ENCODE results near the gene PTGDR. TPM values are rescaled to one million over a fixed set of nuclear protein-coding genes. Genes with fewer than 3 reads are reported as not detected.

Gene PTGDR
- total RNA-seq, 1 experiment from 2014 or later: not detected

DNA sequence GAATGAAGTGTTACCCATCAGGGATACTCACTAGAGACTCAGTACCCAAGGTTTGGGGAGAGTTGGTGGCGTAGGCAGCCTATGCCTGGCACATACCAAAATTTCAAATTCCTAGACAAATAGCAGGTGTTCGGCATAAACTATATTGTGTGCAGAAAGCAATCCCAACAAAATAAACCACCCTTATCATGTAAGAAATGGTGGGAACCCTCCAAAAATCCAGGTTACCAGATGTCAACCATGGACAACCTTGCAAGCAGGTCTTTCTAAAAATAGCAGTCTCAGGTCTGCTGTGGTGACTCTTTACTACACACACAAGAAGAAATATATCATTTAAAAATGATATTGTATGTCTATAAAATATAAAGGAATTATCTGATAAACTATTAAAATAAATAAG is 28.9 kb downstream of the PTGDR start:
- TF ChIP-seq SP1 (IDR thresholded peaks at IDR 0.05; ENCODE audit: low read depth) (no peak), ZNF274 (IDR thresholded peaks at IDR 0.05; ENCODE audit: low read depth, low read length) (no peak), SIN3A (IDR thresholded peaks at IDR 0.05; ENCODE audit: low read depth) (no peak), MAX (IDR thresholded peaks at IDR 0.05) (no peak), EZH2phosphoT487 (IDR thresholded peaks at IDR 0.05; ENCODE audit: borderline replicate concordance) (no peak), EGR1 (IDR thresholded peaks at IDR 0.05; ENCODE audit: low read depth) (no peak), RAD21 (IDR thresholded peaks at IDR 0.05; ENCODE audit: low read depth) (no peak), TCF7L2 (IDR thresholded peaks at IDR 0.05; ENCODE audit: borderline replicate concordance, extremely low read depth, insufficient read depth, insufficient read length) (no peak), SRF (IDR thresholded peaks at IDR 0.05; ENCODE audit: low read depth) (no peak), CBX3 (IDR thresholded peaks at IDR 0.05; ENCODE audit: low read depth) (no peak), POLR2AphosphoS5 (IDR thresholded peaks at IDR 0.05; ENCODE audit: low read depth, low read length) (no peak), YY1 (IDR thresholded peaks at IDR 0.05; ENCODE audit: extremely low read depth, insufficient replicate concordance, low read depth, low read length) (no peak), ELF1 (IDR thresholded peaks at IDR 0.05; ENCODE audit: borderline replicate concordance, low read depth) (no peak), CTCF (IDR thresholded peaks at IDR 0.05 in 2 of 3, conservative IDR thresholded peaks at IDR 0.05 in 1 of 3; ENCODE audit: borderline replicate concordance in 1 of 3, insufficient read depth in 1 of 3, low read depth in 2 of 3, low read length in 2 of 3) (no peak), CEBPB (IDR thresholded peaks at IDR 0.05; ENCODE audit: low read depth) (no peak)
- TF ChIP-seq, protein P1, sequence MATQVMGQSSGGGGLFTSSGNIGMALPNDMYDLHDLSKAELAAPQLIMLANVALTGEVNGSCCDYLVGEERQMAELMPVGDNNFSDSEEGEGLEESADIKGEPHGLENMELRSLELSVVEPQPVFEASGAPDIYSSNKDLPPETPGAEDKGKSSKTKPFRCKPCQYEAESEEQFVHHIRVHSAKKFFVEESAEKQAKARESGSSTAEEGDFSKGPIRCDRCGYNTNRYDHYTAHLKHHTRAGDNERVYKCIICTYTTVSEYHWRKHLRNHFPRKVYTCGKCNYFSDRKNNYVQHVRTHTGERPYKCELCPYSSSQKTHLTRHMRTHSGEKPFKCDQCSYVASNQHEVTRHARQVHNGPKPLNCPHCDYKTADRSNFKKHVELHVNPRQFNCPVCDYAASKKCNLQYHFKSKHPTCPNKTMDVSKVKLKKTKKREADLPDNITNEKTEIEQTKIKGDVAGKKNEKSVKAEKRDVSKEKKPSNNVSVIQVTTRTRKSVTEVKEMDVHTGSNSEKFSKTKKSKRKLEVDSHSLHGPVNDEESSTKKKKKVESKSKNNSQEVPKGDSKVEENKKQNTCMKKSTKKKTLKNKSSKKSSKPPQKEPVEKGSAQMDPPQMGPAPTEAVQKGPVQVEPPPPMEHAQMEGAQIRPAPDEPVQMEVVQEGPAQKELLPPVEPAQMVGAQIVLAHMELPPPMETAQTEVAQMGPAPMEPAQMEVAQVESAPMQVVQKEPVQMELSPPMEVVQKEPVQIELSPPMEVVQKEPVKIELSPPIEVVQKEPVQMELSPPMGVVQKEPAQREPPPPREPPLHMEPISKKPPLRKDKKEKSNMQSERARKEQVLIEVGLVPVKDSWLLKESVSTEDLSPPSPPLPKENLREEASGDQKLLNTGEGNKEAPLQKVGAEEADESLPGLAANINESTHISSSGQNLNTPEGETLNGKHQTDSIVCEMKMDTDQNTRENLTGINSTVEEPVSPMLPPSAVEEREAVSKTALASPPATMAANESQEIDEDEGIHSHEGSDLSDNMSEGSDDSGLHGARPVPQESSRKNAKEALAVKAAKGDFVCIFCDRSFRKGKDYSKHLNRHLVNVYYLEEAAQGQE (IDR thresholded peaks at IDR 0.05; ENCODE audit: low read depth): no peak
- TF ChIP-seq, protein P2, sequence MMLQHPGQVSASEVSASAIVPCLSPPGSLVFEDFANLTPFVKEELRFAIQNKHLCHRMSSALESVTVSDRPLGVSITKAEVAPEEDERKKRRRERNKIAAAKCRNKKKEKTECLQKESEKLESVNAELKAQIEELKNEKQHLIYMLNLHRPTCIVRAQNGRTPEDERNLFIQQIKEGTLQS (IDR thresholded peaks at IDR 0.05): no peak
- H3K9me2 ChIP-seq (ENCODE audit: insufficient read depth): no peaks in the 10 kb centered on the region
- H2AFZ ChIP-seq (ENCODE audit: low read depth, low read length, poor library complexity, severe bottlenecking): no peak overlapping the region
- intact Hi-C loops (cut with micrococcal nuclease): loop anchor here (5.0 to 10.0 kb wide), 2 partner anchors 666 to 748 kb away; no protein-coding TSS in a partner anchor
- H3K27ac ChIP-seq (ENCODE audit: low read depth, low read length): no peak overlapping the region
- CTCF ChIA-PET: no interaction called here
- H3K36me3 ChIP-seq (ENCODE audit: control insufficient read depth in 1 of 2, insufficient read depth in 2 of 2, low read length in 2 of 2): no peaks in the 10 kb centered on the region
- RAD21 ChIA-PET (ENCODE audit: low non-redundant PET in 1 of 2, low total read pairs in 2 of 2, uncharacterized antibody in 2 of 2, unreplicated experiment in 2 of 2): no interaction called here
- H3K4me1 ChIP-seq (ENCODE audit: control insufficient read depth in 1 of 2, insufficient read depth in 2 of 2, low read length in 2 of 2): no peaks in the 10 kb centered on the region
- ATAC-seq (no peak), DNase-seq (ENCODE audit: low read depth, low spot score) (no peak)
- H3K4me3 ChIP-seq (replicated peaks in 1 of 2; ENCODE audit: low read depth in 1 of 2, low read length in 2 of 2): no peak overlapping the region
- BruUV-seq (replicated peaks): no TSS peak
- no peaks in the 10 kb centered on the region for H3K27me3 ChIP-seq (ENCODE audit: insufficient read depth, low read length)
- POLR2A ChIA-PET: no interaction called here
- no peaks in the 10 kb centered on the region for H3K9me3 ChIP-seq (ENCODE audit: control insufficient read depth in 1 of 2, insufficient read depth in 1 of 2, low read depth in 1 of 2, low read length in 2 of 2)
- no peak overlapping the region for H3K9ac ChIP-seq (ENCODE audit: low read length)
- no peak overlapping the region for H3K4me2 ChIP-seq (ENCODE audit: low read length)
- H3K79me2 ChIP-seq (ENCODE audit: insufficient read depth, low read length): no peaks in the 10 kb centered on the region
- H4K20me1 ChIP-seq (ENCODE audit: insufficient read depth): no peaks in the 10 kb centered on the region

All from HCT116 (cell line).